ENCODE results near the gene C6orf120.

The C6orf120 gene

GRCh38 chr6:169710009-169710408, 8.1 kb downstream of the C6orf120 start:
- Histone ChIP-seq H3K27ac (ENCODE audit: low read depth, low read length, poor library complexity, severe bottlenecking) (no peak overlapping the region), H4K20me1 (ENCODE audit: insufficient read depth, low read length) (no peaks in the 10 kb centered on the region), H3K9ac (ENCODE audit: low read length) (no peak overlapping the region), H2AFZ (ENCODE audit: low read length) (no peak overlapping the region), H3K4me1 (ENCODE audit: insufficient read depth, low read length, severe bottlenecking) (peaks cover 50% of the 10 kb centered on the region), H3K9me2 (ENCODE audit: low read depth, low read length) (no peaks in the 10 kb centered on the region), H3K9me3 (ENCODE audit: low read length) (no peaks in the 10 kb centered on the region), H3F3A (ENCODE audit: insufficient read depth, low read length) (0 out of 2 replicates have a peak, but pooled peaks cover 15% of the 10 kb centered on the region), H3K4me3 (ENCODE audit: low read depth, low read length, poor library complexity, severe bottlenecking) (no peak overlapping the region), H3K36me3 (ENCODE audit: insufficient read depth, low read length) (peaks cover 71% of the 10 kb centered on the region), H3K4me2 (ENCODE audit: low read length) (no peak overlapping the region), H3K27me3 (ENCODE audit: insufficient read depth, low read length) (no peaks in the 10 kb centered on the region), H3K79me2 (ENCODE audit: insufficient read depth, low read length) (0 out of 2 replicates have a peak, but pooled peaks cover 4% of the 10 kb centered on the region)
- TF ChIP-seq, protein P1, sequence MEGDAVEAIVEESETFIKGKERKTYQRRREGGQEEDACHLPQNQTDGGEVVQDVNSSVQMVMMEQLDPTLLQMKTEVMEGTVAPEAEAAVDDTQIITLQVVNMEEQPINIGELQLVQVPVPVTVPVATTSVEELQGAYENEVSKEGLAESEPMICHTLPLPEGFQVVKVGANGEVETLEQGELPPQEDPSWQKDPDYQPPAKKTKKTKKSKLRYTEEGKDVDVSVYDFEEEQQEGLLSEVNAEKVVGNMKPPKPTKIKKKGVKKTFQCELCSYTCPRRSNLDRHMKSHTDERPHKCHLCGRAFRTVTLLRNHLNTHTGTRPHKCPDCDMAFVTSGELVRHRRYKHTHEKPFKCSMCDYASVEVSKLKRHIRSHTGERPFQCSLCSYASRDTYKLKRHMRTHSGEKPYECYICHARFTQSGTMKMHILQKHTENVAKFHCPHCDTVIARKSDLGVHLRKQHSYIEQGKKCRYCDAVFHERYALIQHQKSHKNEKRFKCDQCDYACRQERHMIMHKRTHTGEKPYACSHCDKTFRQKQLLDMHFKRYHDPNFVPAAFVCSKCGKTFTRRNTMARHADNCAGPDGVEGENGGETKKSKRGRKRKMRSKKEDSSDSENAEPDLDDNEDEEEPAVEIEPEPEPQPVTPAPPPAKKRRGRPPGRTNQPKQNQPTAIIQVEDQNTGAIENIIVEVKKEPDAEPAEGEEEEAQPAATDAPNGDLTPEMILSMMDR (IDR thresholded peaks at IDR 0.05; ENCODE audit: low read length), result no peak
- no peak for TF ChIP-seq EZH2 (IDR thresholded peaks at IDR 0.05; ENCODE audit: borderline replicate concordance, low read length)

- peaks cover 10% of the 10 kb centered on the region for H3K4me1 ChIP-seq (ENCODE audit: insufficient read depth, low read length, severe bottlenecking)
- TF ChIP-seq, protein P1 (IDR thresholded peaks at IDR 0.05; ENCODE audit: low read length), result no peak
- no peak for TF ChIP-seq EZH2 (IDR thresholded peaks at IDR 0.05; ENCODE audit: borderline replicate concordance, low read length)
- no peaks in the 10 kb centered on the region for H4K20me1 ChIP-seq (ENCODE audit: insufficient read depth, low read length)
- no peak overlapping the region for H2AFZ ChIP-seq (ENCODE audit: low read length)
- peaks cover 5% of the 10 kb centered on the region for H3K79me2 ChIP-seq (ENCODE audit: insufficient read depth, low read length)
- H3K9me2 ChIP-seq (ENCODE audit: low read depth, low read length), result no peaks in the 10 kb centered on the region
- no peak overlapping the region for H3K27ac ChIP-seq (ENCODE audit: low read depth, low read length, poor library complexity, severe bottlenecking)
- H3K9me3 ChIP-seq (ENCODE audit: low read length), result no peaks in the 10 kb centered on the region
- no peak overlapping the region for H3K9ac ChIP-seq (ENCODE audit: low read length)
- H3K4me3 ChIP-seq (ENCODE audit: low read depth, low read length, poor library complexity, severe bottlenecking), result no peak overlapping the region
- H3K27me3 ChIP-seq (ENCODE audit: insufficient read depth, low read length), result no peaks in the 10 kb centered on the region
- H3K4me2 ChIP-seq (ENCODE audit: low read length), result no peak overlapping the region
- peaks cover 81% of the 10 kb centered on the region for H3K36me3 ChIP-seq (ENCODE audit: insufficient read depth, low read length)
- 0 out of 2 replicates have a peak, but pooled peaks cover 3% of the 10 kb centered on the region for H3F3A ChIP-seq (ENCODE audit: insufficient read depth, low read length)
Observed at GRCh38 chr6:169714178-169714577, 12.3 kb downstream of the C6orf120 start.

DNA sequence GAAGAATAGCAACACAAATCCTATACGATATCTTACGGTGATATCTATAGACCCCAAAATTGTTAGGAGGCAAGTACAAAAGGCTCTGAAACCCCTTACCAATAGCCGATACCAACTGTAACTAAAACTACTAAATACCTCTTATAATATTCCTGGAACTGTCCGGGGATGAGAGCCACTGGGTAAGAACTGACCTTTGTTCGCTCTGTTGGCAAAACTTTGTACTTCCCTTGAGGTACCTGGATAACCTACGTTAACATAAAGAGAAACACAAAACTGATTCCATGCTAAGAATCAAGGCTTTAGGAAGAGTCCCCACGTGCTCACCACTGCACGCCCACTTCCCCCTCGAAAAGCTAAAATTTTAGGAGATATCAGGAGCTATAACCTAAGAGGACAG, 12.7 kb downstream of the C6orf120 start:
- Histone ChIP-seq H3F3A (ENCODE audit: insufficient read depth, low read length) (0 out of 2 replicates have a peak, but pooled peaks cover 3% of the 10 kb centered on the region), H3K27ac (ENCODE audit: low read depth, low read length, poor library complexity, severe bottlenecking) (no peak overlapping the region), H3K79me2 (ENCODE audit: insufficient read depth, low read length) (peaks cover 9% of the 10 kb centered on the region), H3K9me3 (ENCODE audit: low read length) (no peaks in the 10 kb centered on the region), H3K27me3 (ENCODE audit: insufficient read depth, low read length) (no peaks in the 10 kb centered on the region), H4K20me1 (ENCODE audit: insufficient read depth, low read length) (no peaks in the 10 kb centered on the region), H3K4me2 (ENCODE audit: low read length) (no peak overlapping the region), H3K4me3 (ENCODE audit: low read depth, low read length, poor library complexity, severe bottlenecking) (no peak overlapping the region), H2AFZ (ENCODE audit: low read length) (no peak overlapping the region), H3K36me3 (ENCODE audit: insufficient read depth, low read length) (peaks cover 79% of the 10 kb centered on the region), H3K9me2 (ENCODE audit: low read depth, low read length) (no peaks in the 10 kb centered on the region), H3K4me1 (ENCODE audit: insufficient read depth, low read length, severe bottlenecking) (peaks cover 6% of the 10 kb centered on the region), H3K9ac (ENCODE audit: low read length) (no peak overlapping the region)
- TF ChIP-seq EZH2 (IDR thresholded peaks at IDR 0.05; ENCODE audit: borderline replicate concordance, low read length), result no peak
- TF ChIP-seq, protein P1 (IDR thresholded peaks at IDR 0.05; ENCODE audit: low read length), result no peak

Measured in OCI-LY1 (cell line).